KBM-7 (cell line): ENCODE measurements around the gene BRINP1.
A peak's percentile ranks its signal among the peaks of the same experiment; 100 is the strongest.

ENCODE experiments used
- DNase-seq: peaks from one replicate; pipeline ENCODE4 v3.0.0-alpha.2; 2015
- in situ Hi-C: fragments of 300-500 bp; cut with MboI; formaldehyde crosslinking; loops from 2 replicates; pipeline ENCODE4 v1.14.3; 2020; ENCODE audit warnings: low sequenced_read_pairs, low pct_unique_long_range_greater_than_20kb, mixed read lengths

BRINP1 gene

DNA sequence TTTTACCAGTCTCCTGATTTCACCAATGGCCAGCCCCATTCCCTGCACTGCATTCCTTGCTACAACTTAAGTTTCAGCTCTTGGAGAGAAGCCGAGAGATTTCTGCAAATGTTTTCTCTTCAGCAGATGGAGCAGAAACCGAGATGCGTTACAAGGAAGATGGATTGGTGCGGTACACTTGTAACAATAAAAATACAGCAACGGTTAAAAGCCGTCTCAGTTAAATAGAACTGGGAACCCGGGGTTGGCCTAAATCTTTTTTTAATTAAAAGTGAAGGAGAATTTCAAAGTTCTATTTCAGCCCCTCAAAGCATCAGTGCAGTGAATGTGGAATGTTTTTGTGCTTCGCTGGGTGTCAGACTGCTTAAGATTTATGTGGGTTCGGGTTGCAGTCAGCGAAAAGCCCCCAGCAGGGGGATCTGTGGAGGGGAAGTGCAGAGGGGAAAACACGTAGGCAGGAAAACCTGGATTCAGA, 19.8 kb downstream of the BRINP1 start:
- DNase-seq, result no peak
- in situ Hi-C loops, result no loop called here

DNA sequence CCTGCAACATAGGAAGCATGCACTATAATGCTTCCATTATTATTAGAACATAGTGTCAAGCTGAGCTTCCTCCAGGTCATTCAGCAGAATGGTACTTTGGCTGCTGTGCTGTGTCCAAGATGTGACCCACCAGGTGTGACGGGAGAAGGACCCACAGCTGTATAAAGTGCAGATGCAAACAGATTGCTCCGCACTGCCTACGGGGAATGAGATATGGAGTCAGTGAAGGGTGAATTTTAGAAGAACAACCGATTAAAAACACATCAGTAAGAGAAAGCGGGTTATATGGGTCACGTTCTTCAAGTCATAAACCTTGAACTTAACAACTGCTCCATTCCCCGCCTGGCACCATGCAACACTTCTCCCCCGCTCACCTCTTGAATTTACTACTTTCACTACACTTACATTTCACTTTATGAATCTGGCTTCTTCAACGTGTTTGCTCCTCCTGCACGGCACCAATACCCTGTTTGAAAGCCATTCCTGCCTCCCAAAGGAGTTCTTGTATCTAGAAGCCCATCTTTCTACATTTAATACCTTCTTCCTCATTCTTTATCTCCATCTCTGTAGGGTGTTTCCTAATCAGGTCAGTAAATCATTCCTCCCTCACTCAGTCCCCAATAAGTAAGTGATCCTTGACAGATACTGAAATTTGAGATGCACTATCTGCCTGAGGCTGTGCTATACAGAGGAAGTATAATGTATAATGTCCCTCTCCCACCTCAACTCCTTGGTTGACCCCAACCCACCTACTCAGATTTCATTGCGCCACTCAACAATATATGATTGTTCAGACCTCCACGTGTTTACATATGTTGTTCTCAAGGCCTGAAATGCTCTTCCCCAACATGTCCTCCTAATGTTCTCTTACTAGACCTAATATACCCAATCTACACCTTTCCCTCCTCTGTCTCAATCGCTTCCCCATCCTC, 25.9 kb downstream of the BRINP1 start:
- no peak for DNase-seq
- in situ Hi-C loops, result no loop called here

DNA sequence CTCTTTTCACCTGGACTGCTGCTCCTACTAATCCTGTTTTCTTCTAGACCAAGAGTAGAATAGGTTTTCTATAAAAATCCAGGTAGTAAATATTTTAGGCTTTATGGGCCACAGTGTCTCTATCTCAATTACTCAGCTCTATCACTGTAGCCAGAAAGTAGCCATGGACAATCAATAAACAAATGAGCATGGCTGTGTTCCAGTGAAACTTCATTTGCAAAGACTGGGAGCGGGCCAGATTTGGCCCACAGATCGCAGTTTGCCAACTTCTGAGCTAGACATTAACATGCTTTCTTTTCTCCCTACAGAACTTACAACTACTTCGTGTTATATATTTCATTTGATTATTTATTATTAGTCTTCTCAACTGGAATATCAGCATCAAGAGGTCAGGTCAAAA, 30.2 kb downstream of the BRINP1 start:
- no peak for DNase-seq
- in situ Hi-C loops, result no loop called here

DNA sequence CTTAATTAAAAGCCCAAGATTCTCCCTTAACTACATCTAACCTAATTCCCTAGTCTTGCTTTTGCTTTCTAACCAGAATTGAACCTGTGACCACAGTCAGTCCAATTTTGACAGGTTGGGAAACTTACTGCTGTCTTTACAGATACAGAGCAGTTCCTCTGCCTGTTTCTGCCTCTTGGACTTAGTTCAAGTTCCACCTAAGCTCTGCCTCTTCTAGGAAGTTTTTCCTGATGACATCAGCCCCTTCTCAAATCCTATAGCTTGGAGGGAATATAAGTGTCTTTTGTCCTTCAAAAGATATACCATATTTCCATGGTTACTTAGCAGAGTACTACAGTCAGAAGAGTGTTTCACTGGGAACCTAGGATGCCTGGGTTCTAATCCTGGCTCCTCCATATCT, 31.7 kb downstream of the BRINP1 start:
- no peak for DNase-seq
- in situ Hi-C loops, result no loop called here

DNA sequence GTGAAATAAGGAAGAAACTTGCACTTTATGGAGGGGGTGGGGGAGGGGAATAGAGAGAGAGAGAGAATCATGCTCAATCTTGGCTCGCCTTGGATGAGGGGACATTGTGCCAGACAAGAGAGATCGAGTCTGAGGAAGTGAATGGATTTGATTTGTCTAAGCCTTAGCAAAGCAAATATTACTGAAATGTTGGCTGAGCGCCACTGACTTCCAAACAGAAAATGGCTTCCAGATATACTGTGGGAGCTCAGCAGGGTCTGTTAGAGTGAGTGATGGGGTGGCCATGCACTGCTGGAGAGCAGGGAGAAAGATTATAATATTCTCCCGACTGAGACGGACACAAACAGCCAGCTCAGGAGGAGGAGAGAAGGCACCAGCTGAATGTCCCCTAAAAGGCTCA, 34.5 kb downstream of the BRINP1 start:
- no peak for DNase-seq
- in situ Hi-C loops, result no loop called here

DNA sequence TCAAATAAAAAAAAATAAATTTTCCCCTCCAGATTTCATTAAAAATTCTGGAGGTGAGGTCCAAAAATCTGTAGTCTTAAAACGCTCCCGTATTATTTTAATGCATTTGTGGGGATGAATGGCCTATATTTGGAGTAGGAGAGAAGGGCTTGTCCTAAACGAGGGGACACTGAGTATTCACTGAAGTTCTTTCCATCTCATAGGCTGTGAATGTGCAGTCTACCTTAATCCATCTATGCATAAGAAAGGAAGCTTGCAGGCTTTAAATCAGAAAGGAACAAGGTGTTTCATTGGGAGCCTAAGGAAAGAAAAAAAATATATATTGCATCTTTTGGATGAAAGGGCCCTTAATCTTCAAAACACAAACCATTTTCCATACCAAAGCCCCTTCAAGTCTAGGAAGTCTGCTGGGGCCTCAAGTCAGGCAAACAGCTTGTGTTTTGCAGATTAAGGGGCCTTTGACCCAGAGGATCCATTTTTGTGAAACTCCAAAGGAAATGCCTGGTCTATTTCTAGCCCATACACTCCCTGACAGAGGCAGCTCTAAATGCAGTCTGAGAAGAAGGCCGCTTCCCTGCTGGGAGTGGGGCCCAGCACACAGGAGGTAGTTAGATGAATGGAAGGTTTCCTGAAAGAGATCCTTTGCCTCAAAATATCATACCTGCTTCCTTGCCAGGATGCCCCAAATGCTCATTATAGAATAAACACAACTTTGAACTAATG, 35.6 kb downstream of the BRINP1 start:
- in situ Hi-C loops, result no loop called here
- DNase-seq, result no peak

DNA sequence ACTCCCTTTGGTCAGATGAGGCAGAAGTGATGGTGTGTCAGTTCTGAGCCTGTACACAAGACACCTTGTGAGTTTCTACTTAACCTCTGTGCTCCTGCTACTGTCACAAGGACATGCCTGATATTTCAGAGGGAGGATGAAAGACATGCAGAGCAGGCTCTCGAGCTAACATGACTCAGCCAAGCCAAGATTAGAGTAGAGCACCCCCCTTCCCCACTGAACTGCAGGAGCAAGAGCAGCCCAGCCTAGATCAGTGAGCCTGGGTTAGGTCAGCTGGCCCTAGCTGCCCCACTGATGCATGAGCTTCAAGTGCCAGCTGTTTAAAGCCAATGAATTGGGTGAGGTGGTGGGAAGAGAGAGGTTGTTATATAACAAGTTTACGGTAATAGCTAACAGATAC, 36.7 kb downstream of the BRINP1 start:
- DNase-seq, result no peak
- in situ Hi-C loops, result no loop called here

DNA sequence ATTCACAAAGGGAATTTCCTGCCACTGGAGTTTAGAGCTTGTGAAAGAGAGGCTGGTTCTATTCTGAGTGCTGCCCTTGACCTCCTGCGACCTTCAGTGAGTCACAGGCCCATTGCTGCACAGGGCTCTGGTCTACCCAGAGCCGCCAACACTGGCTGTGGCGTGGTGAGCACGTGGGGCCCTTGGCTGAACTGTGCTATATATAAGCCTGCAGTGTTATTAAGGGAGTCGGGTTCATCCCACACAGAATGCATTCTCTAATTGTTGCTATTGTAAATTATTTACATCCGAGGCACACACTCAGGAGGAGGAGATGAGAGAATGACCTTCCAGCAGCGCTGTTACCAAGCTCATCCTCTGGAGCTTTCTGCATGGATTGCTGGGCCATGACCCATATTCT, 47.1 kb downstream of the BRINP1 start:
- in situ Hi-C loops, result no loop called here
- DNase-seq, result no peak

DNA sequence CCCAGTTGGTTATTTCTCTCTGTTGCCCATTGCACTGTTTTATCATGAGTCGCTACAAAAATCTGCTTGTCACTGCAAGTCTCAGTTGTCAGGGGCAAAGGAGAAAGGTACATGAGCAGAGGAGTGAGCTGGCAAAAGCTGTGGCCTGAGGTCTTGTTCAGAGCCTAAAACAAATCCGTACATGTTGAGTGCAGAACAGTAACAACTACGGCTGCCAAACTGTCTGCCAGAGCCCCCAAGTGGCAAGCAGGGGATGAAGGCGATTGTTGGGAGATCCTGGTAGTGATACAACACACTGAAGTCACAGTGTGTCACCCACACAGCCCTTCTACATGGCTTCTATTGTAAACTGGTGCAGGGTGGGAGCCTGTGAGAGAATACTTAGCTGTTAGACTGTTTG, 50.9 kb downstream of the BRINP1 start:
- in situ Hi-C loops, result no loop called here
- DNase-seq, result no peak

DNA sequence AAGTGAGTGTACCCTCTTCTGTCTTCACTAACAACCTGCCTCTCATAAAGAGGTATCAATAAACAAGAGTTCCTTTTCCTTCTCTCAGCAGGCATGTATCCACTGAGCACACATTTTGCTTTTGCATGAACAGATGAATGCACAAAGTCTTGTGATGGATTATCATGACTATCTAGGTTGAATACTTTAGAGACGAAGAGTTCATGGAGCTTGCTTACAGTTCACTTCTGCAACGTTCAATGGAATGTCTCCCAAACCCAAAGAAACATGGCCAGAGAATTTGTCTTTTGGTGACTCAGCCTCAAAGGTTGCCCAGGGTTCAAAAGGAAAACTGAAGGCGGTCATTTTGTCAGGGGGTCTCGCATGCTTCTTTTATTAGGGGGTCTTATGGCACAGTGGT, 55.4 kb downstream of the BRINP1 start:
- no peak for DNase-seq
- in situ Hi-C loops, result no loop called here

DNA sequence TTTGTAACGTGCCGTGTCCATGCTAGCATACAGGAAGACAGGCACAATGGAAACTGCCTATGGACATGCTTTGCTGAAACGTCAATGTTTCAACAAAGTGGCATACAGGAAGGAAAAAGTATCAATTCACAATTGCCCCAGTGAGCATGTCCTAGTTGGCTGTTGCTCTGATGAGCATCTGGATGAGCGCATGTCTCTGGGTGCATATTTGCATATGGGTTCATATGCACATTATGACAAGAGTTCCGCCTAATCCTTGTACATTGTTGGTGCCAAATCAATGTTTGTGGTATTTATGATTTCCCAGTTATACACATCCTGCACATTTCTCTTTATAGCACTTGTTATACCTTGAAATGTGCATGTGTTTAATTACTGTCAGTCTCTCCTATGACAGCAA, 58.5 kb downstream of the BRINP1 start:
- DNase-seq, result no peak
- in situ Hi-C loops, result no loop called here

DNA sequence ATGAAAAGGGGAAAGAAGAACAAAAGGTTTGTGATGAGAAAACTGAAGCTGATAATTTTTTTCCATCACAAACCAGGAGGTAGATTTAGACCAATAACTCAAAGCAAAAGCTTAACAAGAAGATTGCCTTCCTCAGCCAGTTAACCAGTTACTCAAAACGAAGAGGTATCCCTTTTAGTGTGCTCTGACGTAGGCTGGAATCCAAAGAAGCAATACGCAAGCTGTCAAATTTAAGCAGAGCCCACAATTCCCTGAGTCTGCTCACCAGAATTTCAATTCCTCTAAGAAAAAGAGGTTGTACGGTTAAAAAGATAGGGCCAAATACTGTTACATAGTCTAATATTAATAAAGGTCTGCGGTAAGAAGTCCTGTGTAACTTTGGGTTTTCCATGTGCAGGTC, 61.8 kb downstream of the BRINP1 start:
- DNase-seq, result no peak
- in situ Hi-C loops, result no loop called here

DNA sequence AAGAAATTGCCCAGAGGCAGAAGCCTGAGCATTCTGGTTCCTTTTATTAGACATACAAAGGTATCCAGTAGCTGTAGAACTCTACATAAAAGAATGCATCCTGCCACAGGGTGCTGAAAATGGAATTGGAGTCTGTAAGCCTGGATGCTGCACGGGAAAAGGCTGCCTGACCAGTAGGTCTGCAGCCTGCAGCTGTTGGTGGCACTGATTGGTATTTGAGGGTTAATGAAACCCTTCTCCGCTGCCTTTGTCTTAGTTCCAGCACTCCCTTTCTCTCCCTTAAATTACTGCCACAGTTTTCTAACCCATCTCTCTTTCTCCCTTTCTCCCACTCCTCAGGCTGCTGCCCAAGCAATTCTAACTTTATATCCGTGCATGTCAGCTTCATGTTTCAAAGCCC, 64.7 kb downstream of the BRINP1 start:
- DNase-seq, result no peak
- in situ Hi-C loops, result no loop called here

DNA sequence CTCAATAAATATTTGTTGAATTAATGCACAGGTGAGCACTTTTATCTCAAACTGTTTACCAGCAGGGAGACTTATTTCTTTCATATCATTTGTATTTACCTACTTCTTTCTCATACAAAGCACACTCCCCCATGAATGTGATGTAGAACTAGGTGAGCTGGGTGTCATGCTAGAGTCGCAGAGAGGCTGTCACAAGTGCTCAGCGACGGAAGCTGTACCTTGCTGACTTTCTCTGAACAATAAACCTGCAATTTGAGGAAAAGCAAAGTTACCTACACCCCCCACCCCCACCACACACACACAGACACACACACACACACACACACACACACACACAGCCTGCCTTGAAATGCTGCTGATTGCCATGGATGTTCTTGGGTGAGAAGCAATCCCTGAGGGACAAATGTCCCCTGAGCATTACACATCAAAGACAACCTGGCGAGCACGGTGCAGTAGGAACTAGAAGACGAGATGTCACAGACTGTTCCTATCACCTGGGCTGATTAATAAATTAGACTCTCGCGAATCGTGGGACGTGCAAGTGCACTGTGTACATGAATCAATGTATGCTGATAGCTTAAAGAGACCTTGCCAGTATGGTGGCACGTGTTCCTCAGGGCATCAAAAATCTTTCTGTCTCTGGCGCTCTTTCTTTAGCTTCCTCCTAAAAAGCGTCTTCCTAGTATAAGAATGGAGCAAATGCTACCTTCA, 66.1 kb downstream of the BRINP1 start:
- DNase-seq, result no peak
- in situ Hi-C loops, result no loop called here

DNA sequence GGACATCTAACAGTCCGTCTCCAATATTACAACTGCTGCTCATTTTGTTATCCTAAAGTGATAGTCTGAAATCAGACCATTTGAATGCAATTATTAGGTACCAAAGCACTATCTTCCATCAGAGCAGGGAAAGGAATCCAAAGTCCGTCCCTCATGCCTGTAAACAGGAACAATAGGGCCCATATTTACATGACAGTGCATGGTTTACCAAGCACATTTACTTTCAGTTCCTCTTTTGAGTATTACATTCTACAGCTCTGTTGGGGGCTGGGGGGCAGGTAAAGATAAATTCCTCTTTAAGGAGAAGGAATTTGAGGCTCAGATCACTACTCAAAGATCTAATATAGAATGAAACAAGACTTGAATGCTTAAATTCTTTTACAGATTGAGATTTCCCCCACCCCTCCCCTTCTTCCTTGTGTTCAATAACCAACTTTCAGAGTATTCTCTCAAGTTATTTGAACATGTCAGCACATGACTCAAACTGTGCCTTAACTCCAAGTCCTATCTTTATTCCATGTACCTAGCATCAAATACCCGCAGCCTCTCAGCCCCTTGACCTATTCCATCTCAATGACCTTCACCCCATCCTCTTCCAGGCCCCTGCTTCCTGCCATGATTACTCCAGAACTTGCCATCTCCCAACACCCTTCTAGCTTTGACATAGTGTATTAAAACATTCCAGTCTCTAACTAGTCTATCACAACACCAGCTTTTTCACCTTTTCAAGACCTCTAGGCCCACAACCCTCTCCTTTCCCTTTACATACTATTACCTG, 71.0 kb downstream of the BRINP1 start:
- DNase-seq, result peak; percentile 9
- in situ Hi-C loops, result no loop called here

DNA sequence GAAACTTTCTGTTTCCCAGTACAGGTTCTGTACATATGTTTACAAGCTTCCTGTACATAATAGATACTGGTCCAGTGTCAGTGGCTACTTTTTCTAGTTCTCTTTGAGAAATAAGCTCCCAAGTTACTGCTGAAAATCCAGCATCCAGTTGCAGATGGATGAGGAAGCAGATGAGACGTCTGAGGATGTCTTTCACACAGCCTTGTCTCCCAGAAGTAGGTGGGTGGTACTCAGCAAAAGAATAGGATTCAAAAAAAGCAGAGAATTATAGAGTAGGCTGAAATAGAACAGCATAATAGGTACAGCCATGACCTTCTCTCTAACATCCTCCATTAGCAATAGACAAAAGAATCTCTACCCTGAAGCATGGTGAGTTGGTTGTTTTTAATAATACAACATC, 77.7 kb downstream of the BRINP1 start:
- no peak for DNase-seq
- in situ Hi-C loops, result no loop called here

DNA sequence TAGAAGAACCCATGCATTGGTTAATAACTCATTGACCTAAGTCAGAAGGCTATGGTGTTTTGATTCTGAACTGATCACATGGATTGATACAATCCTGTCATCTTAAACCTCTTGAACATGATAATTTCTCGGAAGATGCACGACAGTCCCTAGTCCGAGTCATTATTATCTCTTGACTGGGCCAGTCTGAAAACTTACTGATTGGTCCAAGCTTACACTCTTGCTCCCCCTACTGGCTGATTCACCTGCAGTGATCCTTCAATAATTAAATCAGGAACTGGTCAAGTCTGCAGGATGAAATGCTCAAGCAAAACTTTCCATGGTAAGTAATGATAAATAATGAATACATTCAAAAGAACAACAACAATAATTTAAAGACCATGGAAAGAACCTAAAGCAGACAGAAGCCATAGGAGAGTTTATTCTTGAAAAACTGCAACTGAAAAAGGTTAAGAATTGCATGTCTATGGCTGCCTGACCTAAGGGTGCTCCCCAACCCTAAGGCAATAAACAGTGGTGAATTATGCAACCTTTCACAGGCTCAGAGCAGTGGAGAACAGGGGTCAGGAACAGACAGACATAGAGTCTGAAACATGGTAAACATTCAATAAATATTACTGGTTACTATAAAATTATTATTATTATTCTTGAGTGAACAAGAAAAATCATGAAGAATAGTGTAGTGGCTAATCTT, 79.3 kb downstream of the BRINP1 start:
- in situ Hi-C loops, result no loop called here
- peak; percentile 55 for DNase-seq

DNA sequence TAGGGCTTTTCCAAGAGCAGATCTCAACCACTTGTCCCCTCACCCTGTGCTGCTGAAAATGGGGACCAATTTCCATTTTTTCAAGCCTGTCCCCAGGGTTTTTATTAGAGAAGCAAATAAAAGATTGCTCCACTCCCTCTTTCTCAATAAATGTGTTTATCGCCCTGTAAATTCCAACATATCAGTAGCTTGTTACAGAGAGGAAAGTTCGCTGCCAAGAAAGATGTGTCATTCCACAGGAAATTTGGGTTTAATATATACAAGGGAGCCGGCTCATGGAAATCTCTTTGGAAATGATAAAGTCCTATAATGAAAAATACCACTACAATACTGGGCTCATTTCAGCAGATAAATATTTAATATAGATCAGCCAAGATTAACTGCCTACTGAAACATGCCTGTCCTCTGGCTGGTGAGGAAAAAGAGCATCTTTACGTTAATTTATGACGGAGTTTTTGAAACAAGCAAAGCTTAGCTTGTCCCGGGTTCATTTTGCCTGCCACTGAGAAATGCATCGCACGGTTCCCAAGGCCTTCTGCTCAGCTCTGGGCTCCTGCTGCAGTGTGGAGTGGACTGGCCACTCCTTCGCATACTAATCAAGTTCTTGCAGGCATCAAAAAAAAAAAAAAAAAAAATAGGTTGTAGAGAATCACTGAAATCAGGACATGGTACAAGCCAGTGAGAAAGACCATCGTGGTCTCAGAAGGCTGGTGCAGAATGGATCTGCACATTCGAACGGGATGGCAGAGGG, 84.5 kb downstream of the BRINP1 start:
- in situ Hi-C loops, result no loop called here
- no peak for DNase-seq
